Stimulated activated naive CD4-positive, alpha-beta T cell treated with Interleukin-2 at 50 U/mL for 16 hours (primary cell): ENCODE results near the gene IZUMO4.

Experiments
- DNase-seq: peaks from one replicate; lab custom pipeline; 2025; lab: John Stamatoyannopoulos, UW

The IZUMO4 gene

DNA sequence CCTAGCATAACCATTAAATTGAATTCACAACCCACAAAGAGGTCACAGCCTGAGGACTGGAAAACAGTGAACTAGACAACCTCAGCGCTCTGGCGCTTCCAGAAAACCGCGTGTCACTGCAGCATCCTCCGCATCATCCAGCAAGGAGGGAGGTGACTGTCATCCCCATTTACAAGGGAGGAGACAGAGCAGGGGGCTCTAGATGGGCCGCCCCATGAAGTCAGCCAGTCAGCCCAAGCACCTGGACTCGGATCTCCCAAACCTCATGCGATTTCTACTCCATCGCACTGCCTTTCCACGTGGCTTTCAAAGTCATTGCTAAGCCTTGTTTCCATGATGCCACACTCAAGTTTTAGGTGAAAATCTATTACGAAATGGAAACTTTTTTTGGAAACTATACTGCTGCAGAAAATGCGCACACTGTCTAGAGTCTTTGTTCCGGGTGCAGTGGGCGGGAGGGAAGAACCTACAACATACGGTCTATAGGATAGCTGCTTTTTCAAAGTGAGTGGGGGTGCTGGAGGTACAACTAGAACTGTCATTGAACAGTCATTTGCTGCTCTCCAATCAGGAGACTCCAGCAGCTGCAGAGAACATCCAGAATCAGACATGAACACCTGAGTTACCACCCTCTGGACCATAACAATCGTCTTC lies 51.9 kb downstream of the IZUMO4 start:
- DNase-seq, result peak; percentile 49
